GM12892 (cell line): Measurements from ENCODE around the gene VWF.

Source experiments
- DNase-seq: peaks from one replicate; pipeline ENCODE4 v3.0.0; 2011; ENCODE audit not compliant: insufficient read length
- FAIRE-seq: peaks from 2 replicates; lab custom pipeline; 2011; peaks lifted over from hg19 to GRCh38; lab: Jason Lieb, UNC
- POLR2A ChIP-seq: IDR thresholded peaks from 2 replicates; pipeline ENCODE4 v1.6.1; 2011; ENCODE audit warnings: low read depth, low read length, control low read depth
- POLR2AphosphoS5 ChIP-seq: IDR thresholded peaks from 2 replicates; pipeline ENCODE4 v1.6.1; 2011; ENCODE audit warnings: low read depth, low read length, control low read depth
- TAF1 ChIP-seq: IDR thresholded peaks from 2 replicates; pipeline ENCODE4 v1.6.1; 2011; ENCODE audit warnings: low read depth, mild to moderate bottlenecking, control low read depth, low read length, borderline replicate concordance

Gene VWF

DNA sequence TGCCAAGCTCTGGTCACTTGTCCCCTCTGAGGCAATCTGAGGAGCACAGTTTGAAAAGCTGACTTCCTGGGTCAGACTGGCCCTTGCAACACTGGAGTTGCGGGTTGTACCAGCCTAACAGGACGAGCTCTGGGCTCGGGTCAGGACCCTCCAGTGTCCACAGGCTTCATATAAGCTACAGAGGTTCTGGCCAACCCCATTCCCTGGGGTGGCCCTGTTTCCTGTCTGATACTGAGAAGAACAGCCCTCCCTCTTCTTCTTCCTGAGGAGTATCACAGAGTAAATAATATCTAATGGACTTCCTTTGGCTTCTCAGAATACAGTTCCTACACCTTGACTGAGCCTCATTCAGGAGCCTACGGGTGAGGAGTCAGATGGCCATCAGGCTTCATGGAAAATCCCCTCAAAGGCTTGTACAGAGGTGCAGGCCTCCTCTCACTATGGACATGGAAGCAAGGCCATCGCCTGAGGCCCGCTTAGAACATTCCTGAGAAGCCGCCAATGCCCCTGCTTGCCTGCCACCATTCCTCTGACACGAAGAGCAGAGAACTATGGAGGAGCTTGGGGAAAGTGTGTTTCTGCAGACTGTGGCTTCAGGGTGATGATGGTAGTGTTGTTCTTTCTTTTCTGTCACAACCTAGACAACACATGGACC lies 150.9 kb downstream of the VWF start:
- TF ChIP-seq POLR2A (no peak), POLR2AphosphoS5 (no peak), TAF1 (no peak)
- no peak for DNase-seq
- no peak for FAIRE-seq

GRCh38 chr12:5972387-5972786 lies 152.1 kb downstream of the VWF start:
- TF ChIP-seq TAF1 (no peak), POLR2A (no peak), POLR2AphosphoS5 (no peak)
- FAIRE-seq (no peak), DNase-seq (no peak)

GRCh38 chr12:5971194-5971850 lies 153.1 kb downstream of the VWF start:
- DNase-seq (no peak), FAIRE-seq (no peak)
- TF ChIP-seq POLR2A (no peak), TAF1 (no peak), POLR2AphosphoS5 (no peak)

DNA sequence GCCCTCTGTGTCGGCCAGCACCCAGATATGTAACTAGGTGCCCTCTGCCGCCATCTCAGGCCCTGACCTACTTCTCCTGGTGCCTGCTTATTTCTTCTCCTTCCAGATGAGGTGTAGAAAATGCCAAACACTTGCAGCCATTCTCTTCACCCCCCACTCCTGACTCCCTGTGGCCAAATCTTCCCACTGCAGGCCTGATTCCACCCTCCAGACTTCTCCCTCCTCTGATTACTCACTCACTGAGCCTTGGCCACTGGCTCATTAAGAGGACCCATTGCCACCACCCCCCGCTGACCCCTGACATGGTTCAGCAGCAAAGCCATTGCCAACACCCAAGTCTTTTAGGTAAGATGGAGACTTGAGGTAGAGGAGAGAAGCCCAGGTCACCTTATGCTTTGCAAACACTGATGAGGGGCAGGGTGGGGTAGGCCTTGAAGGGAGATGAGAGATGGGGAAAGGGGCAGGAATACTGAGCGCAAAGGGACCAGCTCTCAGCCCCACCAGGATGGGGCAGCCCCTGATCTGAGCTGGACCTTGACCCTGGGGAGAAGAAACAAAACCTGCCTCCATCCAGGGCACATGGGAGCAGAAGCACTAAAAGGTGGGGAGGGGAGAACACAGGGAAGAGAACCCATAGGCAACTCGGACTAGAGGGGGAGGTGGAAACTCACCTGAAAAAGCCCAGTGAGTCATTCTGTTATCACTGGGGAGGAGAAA lies 154.3 kb downstream of the VWF start:
- DNase-seq (no peak), FAIRE-seq (no peak)
- TF ChIP-seq POLR2AphosphoS5: no peak
- no peak for TF ChIP-seq POLR2A
- no peak for TF ChIP-seq TAF1

DNA sequence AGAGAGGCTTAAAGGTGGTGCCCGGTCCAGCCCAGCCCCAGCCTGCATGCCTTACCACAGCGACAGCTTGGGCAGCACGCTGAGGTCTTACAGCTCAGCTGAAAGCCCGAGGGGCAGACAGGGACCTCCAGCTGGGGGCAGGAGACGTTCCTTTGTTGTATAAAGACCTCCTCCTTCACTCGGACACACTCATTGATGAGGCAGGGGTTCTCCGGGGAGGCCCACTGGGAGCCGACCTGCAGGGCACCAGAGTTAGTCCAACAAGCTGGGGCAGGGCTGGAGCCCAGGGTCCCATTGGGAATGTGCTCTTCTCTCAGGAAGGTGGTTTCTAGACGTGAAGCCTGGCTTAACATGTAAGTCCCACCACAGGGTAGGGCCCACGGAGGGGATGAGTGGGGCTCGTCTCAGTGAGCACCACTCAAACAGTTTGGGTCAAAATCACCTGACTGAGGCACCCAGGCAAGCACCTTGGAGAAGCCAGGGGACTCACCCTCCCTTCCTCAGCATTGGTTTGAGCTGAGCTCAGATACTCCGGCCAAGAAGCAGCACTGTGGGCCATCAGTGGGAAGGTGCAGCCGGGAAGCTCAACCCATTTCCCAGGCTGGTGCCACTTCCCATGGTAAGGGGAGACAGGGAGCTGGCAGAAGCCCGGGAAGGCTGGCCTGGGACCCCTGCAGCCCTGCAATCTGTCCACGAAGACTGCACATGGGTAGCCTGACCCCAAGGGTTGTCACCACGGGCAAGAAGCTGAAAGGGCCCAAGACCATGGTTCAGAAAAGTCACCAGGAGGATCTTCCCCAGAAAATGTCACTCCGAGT lies 155.1 kb downstream of the VWF start:
- TF ChIP-seq POLR2A (no peak), POLR2AphosphoS5 (no peak), TAF1 (no peak)
- no peak for FAIRE-seq
- DNase-seq: no peak

DNA sequence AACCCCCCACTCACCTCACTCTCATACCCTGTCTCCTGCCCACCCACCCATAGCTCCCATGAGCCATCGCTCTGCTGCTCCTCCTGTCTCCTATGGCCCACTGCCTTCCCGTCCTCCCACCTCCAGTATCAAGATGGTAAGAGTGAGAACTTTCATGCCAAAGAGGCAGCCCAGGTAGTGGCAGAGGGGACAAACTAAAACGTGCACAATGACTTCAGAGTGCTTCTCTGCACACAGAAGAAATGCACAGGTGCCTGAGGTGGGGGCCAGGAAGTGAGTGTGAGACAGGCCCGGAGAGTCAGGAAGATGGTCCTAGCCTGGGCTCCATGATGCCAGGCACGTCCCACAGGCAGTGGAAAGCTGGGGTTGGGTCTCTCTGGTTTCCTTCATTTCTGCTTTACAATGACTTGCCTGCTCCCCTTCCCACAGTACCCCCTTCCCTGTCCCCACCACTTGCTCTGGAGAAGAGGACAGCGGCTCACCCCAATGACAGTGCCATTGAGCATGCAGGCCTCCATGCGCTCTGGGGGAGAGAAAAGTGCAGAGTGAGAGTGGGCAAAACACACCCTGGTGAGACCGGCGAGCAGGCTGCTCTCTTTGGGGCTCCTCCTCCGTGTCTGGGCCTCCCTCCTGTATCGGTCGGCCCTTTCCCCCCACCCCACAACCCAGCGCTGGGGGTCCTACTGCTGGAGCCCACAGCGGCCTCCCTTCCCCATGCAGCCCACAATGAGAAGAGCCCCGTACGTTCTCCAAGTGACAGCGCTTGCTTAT lies 156.6 kb downstream of the VWF start:
- DNase-seq (no peak), FAIRE-seq (no peak)

GRCh38 chr12:5966486-5967095 lies 157.9 kb downstream of the VWF start:
- TF ChIP-seq POLR2AphosphoS5: no peak
- TF ChIP-seq TAF1: no peak
- no peak for TF ChIP-seq POLR2A
- FAIRE-seq: no peak

More for the DNA sequence above, 156.6 kb downstream of the VWF start:
- TF ChIP-seq POLR2AphosphoS5 (no peak), TAF1 (no peak), POLR2A (no peak)

GRCh38 chr12:5965950-5966383 lies 158.5 kb downstream of the VWF start:
- no peak for TF ChIP-seq TAF1
- TF ChIP-seq POLR2A: no peak
- TF ChIP-seq POLR2AphosphoS5: no peak
- peak; percentile 43 for DNase-seq
- peak; percentile 9 for FAIRE-seq

More at GRCh38 chr12:5966486-5967095, 157.9 kb downstream of the VWF start:
- DNase-seq: no peak

DNA sequence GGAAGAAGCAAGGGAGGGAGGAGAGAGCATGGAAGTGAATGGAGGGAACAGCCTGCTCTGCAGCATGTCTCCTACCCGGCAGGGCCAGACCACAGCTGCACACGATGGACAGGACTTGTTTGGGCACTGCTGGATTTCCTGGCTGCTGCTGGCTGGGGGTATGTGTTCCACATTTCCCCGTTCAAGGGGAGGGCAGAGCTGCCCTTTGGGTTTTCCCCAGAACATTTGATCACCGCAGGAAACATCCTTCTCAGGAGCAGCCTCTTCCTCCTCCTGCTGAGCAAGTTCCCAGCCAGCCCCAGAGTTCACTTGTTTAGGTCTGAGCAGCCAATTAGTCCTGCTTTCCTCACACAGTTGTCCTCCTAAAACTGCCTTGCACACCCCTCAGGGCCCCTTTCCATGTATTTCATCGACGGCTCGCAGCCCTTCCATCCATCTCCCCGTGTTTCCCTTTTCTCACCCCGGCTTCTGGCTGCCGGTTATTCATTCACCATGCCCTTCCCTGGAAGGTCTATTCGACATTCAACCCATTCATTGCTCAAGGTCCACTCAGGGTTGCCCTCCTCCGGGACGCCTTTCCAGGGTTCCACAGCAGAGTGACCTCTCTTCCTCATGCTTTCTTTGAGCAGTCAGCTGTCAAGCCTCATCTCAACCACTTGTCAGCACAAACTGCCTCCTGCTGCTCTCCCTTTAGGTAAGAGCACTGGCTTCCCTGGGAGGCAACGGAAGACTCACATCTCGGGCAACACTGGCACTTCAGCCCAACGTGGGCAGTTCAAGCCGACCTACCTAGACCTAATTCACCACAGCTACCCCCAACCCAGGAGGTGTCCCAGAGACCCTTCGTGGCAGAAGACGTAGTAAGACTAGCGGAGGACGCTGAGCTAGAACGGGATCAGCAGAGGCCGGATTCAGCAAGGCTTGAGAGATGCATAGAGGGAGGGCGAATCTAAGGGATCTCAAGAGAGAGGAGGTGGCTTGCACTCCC lies 159.3 kb downstream of the VWF start:
- TF ChIP-seq POLR2AphosphoS5 (no peak), POLR2A (no peak), TAF1 (no peak)
- FAIRE-seq (no peak), DNase-seq (no peak)

DNA sequence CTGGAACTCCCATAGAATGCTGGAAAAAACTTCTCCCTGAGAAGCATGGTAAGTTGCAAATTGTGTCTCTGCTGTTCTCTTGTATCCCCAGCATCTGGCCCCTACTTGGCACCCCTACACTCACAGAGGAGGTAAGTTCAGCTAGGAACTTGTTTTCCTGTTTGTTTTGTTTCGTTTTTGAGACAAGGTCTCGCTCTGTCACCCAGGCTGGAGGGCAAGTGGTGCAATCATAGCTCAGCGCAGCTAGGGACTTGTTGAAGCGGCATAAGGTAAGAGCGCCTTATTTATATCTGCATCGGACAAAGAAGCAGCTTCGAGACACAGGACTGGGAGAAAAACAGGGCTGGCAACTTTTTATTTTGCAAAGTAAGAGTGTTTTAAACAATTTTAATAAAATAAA lies 161.0 kb downstream of the VWF start:
- FAIRE-seq (no peak), DNase-seq (no peak)
- no peak for TF ChIP-seq POLR2AphosphoS5
- no peak for TF ChIP-seq POLR2A
- TF ChIP-seq TAF1: no peak
